HepG2 (cell line): ENCODE data around the gene EPHA4. TPM values are rescaled to one million over a fixed set of nuclear protein-coding genes. Genes with fewer than 3 reads are reported as not detected.

Experiments
- ATAC-seq: fragments of 200-7000 bp; cut with Tn5 transposase; 3 replicates; pipeline ENCODE4 v1.9.1; 2020; ENCODE audit warnings: mild to moderate bottlenecking, moderate library complexity
- BruUV-seq: library from RNA; stranded (reverse); fragments of 400-500 nt; replicated peaks from 2 replicates; lab custom pipeline; 2021; lab: Mats Ljungman, UMichigan
- CTCF ChIA-PET: fragments of 300-600 bp; formaldehyde crosslinking; extraction: SDS; loops from one replicate; lab custom pipeline; 2021; ENCODE audit warnings: low total read pairs, inconsistent platforms, low intra/inter-chr PET ratio; lab: Yijun Ruan, JAX
- POLR2A ChIA-PET: fragments of 350-600 bp; sonication (Branson Sonifier 250); formaldehyde crosslinking; loops from one replicate; lab custom pipeline; 2020; ENCODE audit warnings: antibody characterized with exemption, inconsistent platforms; lab: Yijun Ruan, JAX
- DNase-seq: peaks from one replicate; pipeline ENCODE4 v3.0.0-alpha.2; 2015; ENCODE audit warnings: low spot score
- FAIRE-seq: peaks from 3 replicates; lab custom pipeline; 2011; peaks lifted over from hg19 to GRCh38; lab: Jason Lieb, UNC
- H2AFZ ChIP-seq: one replicate; pipeline ENCODE4 v1.6.1; 2011; ENCODE audit warnings: low read length, inconsistent platforms
- H3K27ac ChIP-seq: fragments of 300-600 bp; 3 replicates; pipeline ENCODE4 v1.8.0; 2011; ENCODE audit warnings: mixed run types, mild to moderate bottlenecking, mixed read lengths, low read length, inconsistent platforms; ENCODE audit not compliant: insufficient read depth; ENCODE audit errors: extremely low read length
- H3K27me3 ChIP-seq, 2 experiments: fragments of 200-600 bp in 1 of 2; 2 replicates in 1 of 2; 3 replicates in 1 of 2; pipeline versions ENCODE4 v1.6.0 to v1.8.0; 2011; ENCODE audit warnings: low read length in 2 of 2, mild to moderate bottlenecking in 2 of 2, moderate library complexity in 2 of 2, inconsistent platforms in 1 of 2; ENCODE audit not compliant: insufficient read depth in 2 of 2, control insufficient read depth in 1 of 2
- H3K36me3 ChIP-seq, 2 experiments: fragments of 200-600 bp in 1 of 2; replicated peaks in 1 of 2; 2 replicates in 1 of 2; 3 replicates in 1 of 2; pipeline versions ENCODE4 v1.5.1 to v1.8.0; 2011; ENCODE audit warnings: low read length in 2 of 2, inconsistent platforms in 1 of 2; ENCODE audit not compliant: insufficient read depth in 2 of 2, control insufficient read depth in 1 of 2
- H3K4me1 ChIP-seq: 2 replicates; pipeline ENCODE4 v1.5.1; 2012; ENCODE audit warnings: low read length, inconsistent platforms; ENCODE audit not compliant: insufficient read depth
- H3K4me2 ChIP-seq: 2 replicates; pipeline ENCODE4 v1.6.0; 2011; ENCODE audit warnings: low read depth, low read length, inconsistent platforms
- H3K4me3 ChIP-seq, 3 experiments: fragments of 200-600 bp in 1 of 3; sonication (generic), shearing (Covaris generic) in 1 of 3; replicated peaks in 1 of 3; 2 replicates each; pipeline ENCODE4 v1.5.1; 2011 to 2016; ENCODE audit warnings: low read length in 3 of 3, inconsistent platforms in 2 of 3, low read depth in 2 of 3, mild to moderate bottlenecking in 2 of 3, control low read depth in 1 of 3, mixed read lengths in 1 of 3; ENCODE audit not compliant: insufficient read depth in 1 of 3
- H3K79me2 ChIP-seq: one replicate; pipeline ENCODE4 v1.6.1; 2011; ENCODE audit warnings: low read length, inconsistent platforms; ENCODE audit not compliant: insufficient read depth
- H3K9ac ChIP-seq: 2 replicates; pipeline ENCODE4 v1.6.0; 2011; ENCODE audit warnings: mild to moderate bottlenecking, low read depth, low read length, inconsistent platforms; ENCODE audit not compliant: insufficient read depth
- H3K9me3 ChIP-seq: 2 replicates; pipeline ENCODE4 v1.5.1; 2012; ENCODE audit warnings: mild to moderate bottlenecking, low read length
- H4K20me1 ChIP-seq: 2 replicates; pipeline ENCODE4 v1.6.0; 2011; ENCODE audit warnings: inconsistent platforms, mild to moderate bottlenecking, low read length, moderate library complexity; ENCODE audit not compliant: insufficient read depth
- DMAP1 ChIP-seq: IDR thresholded peaks from 2 replicates; pipeline ENCODE4 v1.6.1; 2016
- EZH2 ChIP-seq: conservative IDR thresholded peaks from 2 replicates; pipeline ENCODE4 v1.6.1; 2012; ENCODE audit warnings: mild to moderate bottlenecking, low read depth, low read length, moderate library complexity
- IKZF4 ChIP-seq: sonication (generic); formaldehyde crosslinking; IDR thresholded peaks from 2 replicates; pipeline ENCODE4 v1.5.1; 2020; ENCODE audit warnings: borderline replicate concordance, mild to moderate bottlenecking, low read depth, missing genetic modification reagents; ENCODE audit errors: not compliant biosample characterization
- KLF15 ChIP-seq: sonication (generic); formaldehyde crosslinking; IDR thresholded peaks from 2 replicates; pipeline ENCODE4 v1.8.1; 2023; ENCODE audit warnings: borderline replicate concordance, mild to moderate bottlenecking, inconsistent platforms, missing genetic modification reagents, mixed read lengths
- NR2F1 ChIP-seq, 2 experiments: fragments of 450-650 bp in 1 of 2; formaldehyde crosslinking in 1 of 2; IDR thresholded peaks; 2 replicates each; pipeline versions ENCODE4 v1.5.0 to v1.6.1; 2016 to 2020; ENCODE audit warnings: mild to moderate bottlenecking in 1 of 2, missing compliant biosample characterization in 1 of 2, missing genetic modification reagents in 1 of 2, moderate library complexity in 1 of 2
- PRDM15 ChIP-seq: sonication (generic); formaldehyde crosslinking; IDR thresholded peaks from 2 replicates; pipeline ENCODE4 v1.4.0; 2020; ENCODE audit warnings: missing genetic modification reagents
- ZNF883 ChIP-seq: sonication (generic); formaldehyde crosslinking; IDR thresholded peaks from 2 replicates; pipeline ENCODE4 v1.5.1; 2020; ENCODE audit warnings: mild to moderate bottlenecking, missing genetic modification reagents; ENCODE audit errors: not compliant biosample characterization
- WGBS: methylation state at CpG from one replicate; pipeline ENCODE4 v1.1.6; 2017; ENCODE audit warnings: low lambda C conversion rate; 5-methylcytosine and 5-hydroxymethylcytosine counted together
- in situ Hi-C: cut with HindIII; loops from 2 replicates; pipeline ENCODE4 v1.10.0; 2017; ENCODE audit warnings: low pct_unique_long_range_greater_than_20kb; ENCODE audit not compliant: extremely low pct_ligation_motif_present
- intact Hi-C: fragments of 100-400 bp; cut with micrococcal nuclease; formaldehyde crosslinking; loops from one replicate; pipeline ENCODE4 v1.10.0; 2022; ENCODE audit not compliant: unreplicated experiment
- polyA plus RNA-seq, 8 experiments: library from polyadenylated mRNA; depleted of rRNA in 3 of 8; stranded (reverse) in 7 of 8; unstranded in 1 of 8; fragments of >200 nt; fragmentation: Illumina TruSeq in 4 of 8; extraction: Trizol in 4 of 8; gene quantifications; 2 replicates each; pipeline versions ENCODE4 v1.2.1 to v1.2.3, GENCODE V29; 2011 to 2016; ENCODE audit warnings: low read depth in 4 of 8, missing spikeins in 1 of 8, mixed read lengths in 1 of 8; ENCODE audit not compliant: insufficient read depth in 1 of 8
- total RNA-seq, 5 experiments: library from RNA; depleted of rRNA; stranded (reverse); fragments of >200 nt; fragmentation: Illumina TruSeq; extraction: Trizol; gene quantifications; 2 replicates each; pipeline ENCODE4 v1.2.3, GENCODE V29; 2016; ENCODE audit warnings: low read depth in 1 of 5
- TF ChIP-seq, protein P1 (sequence below): sonication (generic); formaldehyde crosslinking; IDR thresholded peaks from 2 replicates; pipeline ENCODE4 v1.9.0; 2022; ENCODE audit warnings: missing genetic modification reagents, mild to moderate bottlenecking, borderline replicate concordance
- TF ChIP-seq, protein P2 (sequence below): sonication (generic); formaldehyde crosslinking; conservative IDR thresholded peaks from 2 replicates; pipeline ENCODE4 v1.8.0; 2022; ENCODE audit warnings: mild to moderate bottlenecking, moderate library complexity, missing genetic modification reagents

EPHA4 gene
- total and polyA plus RNA-seq, 2 of the 13 experiments (the other 11 are each of a cell fraction or from before 2014, with no cell fraction given), result not detected

DNA sequence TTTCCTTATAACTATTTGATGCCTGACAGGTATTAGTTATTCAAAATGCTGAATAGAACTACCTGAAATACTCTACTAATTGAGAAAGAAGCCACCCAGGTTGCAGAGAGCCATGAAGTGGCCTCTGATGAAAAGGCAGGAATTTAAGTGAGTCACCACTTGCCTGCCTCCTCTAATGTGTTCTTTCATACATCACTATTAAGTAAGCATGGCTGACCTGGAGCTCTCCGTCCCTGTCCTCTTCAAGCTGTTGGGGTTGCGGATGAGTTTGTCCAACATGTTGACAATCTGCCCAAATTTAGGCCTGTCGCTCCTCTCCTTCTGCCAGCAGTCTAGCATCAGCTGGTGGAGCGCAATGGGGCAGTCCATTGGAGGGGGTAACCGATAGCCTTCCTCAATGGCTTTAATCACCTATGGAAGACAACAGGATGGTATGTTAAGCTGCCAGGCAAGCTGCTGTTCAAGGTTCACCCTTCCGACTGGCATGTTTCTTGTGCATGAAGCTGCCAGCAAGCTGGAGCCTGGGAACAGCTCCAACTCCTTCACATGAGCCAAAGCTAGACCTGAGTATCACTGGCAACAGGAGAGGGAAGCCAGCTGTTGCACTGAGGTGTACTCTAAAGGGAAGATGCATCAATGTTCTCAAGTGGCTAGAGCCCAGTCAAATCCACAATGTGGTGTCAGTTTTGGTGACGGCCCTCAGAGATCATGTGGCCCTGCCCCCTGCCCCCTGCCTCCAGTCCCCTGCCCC is 142.2 kb downstream of the EPHA4 start:
- Histone ChIP-seq H3K4me1 (no peaks in the 10 kb centered on the region), H3K9me3 (no peaks in the 10 kb centered on the region), H3K36me3 (no peaks in the 10 kb centered on the region), H3K27ac (no peak overlapping the region), H3K4me2 (no peak overlapping the region), H4K20me1 (no peaks in the 10 kb centered on the region), H3K27me3 (peaks cover 0 to 7% of the 10 kb centered on the region in 2 experiments; a peak in 1 of 5 replicates), H2AFZ (no peak overlapping the region), H3K4me3 (no peak overlapping the region)
- POLR2A ChIA-PET, result no interaction called here
- ATAC-seq (no peak), DNase-seq (no peak)
- CTCF ChIA-PET, result no interaction called here
- BruUV-seq, result no TSS peak
- in situ Hi-C loops, result no loop called here
- WGBS, result 39% methylated on average over 6 of the region's 7 CpGs
- intact Hi-C loops, result no loop called here
- no peak for TF ChIP-seq NR2F1 (CRISPR knock-in tag; IDR thresholded peaks at IDR 0.05)
- TF ChIP-seq EZH2, result no peak
- TF ChIP-seq ZNF883 (CRISPR knock-in tag), result no peak
- TF ChIP-seq, all 625 proteins: peak for 0
- H3K79me2 ChIP-seq, result no peaks in the 10 kb centered on the region
- FAIRE-seq, result no peak
- H3K9ac ChIP-seq, result no peak overlapping the region

GRCh38 chr2:221428896-221429295 is 143.2 kb downstream of the EPHA4 start:
- in situ Hi-C loops, result no loop called here
- TF ChIP-seq, protein P1, sequence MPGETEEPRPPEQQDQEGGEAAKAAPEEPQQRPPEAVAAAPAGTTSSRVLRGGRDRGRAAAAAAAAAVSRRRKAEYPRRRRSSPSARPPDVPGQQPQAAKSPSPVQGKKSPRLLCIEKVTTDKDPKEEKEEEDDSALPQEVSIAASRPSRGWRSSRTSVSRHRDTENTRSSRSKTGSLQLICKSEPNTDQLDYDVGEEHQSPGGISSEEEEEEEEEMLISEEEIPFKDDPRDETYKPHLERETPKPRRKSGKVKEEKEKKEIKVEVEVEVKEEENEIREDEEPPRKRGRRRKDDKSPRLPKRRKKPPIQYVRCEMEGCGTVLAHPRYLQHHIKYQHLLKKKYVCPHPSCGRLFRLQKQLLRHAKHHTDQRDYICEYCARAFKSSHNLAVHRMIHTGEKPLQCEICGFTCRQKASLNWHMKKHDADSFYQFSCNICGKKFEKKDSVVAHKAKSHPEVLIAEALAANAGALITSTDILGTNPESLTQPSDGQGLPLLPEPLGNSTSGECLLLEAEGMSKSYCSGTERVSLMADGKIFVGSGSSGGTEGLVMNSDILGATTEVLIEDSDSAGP (CRISPR knock-in tag), result no peak
- TF ChIP-seq, protein P2, sequence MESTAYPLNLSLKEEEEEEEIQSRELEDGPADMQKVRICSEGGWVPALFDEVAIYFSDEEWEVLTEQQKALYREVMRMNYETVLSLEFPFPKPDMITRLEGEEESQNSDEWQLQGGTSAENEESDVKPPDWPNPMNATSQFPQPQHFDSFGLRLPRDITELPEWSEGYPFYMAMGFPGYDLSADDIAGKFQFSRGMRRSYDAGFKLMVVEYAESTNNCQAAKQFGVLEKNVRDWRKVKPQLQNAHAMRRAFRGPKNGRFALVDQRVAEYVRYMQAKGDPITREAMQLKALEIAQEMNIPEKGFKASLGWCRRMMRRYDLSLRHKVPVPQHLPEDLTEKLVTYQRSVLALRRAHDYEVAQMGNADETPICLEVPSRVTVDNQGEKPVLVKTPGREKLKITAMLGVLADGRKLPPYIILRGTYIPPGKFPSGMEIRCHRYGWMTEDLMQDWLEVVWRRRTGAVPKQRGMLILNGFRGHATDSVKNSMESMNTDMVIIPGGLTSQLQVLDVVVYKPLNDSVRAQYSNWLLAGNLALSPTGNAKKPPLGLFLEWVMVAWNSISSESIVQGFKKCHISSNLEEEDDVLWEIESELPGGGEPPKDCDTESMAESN (CRISPR knock-in tag), result no peak
- TF ChIP-seq PRDM15 (no peak), IKZF4 (CRISPR knock-in tag) (no peak), DMAP1 (CRISPR knock-in tag) (no peak), KLF15 (no peak)

More at GRCh38 chr2:221428896-221429295, 143.2 kb downstream of the EPHA4 start:
- WGBS, result 5% methylated on average over 2 of the region's 2 CpGs
- Histone ChIP-seq H3K79me2 (no peaks in the 10 kb centered on the region), H3K9me3 (no peaks in the 10 kb centered on the region), H4K20me1 (no peaks in the 10 kb centered on the region), H3K9ac (no peak overlapping the region), H3K27ac (no peak overlapping the region), H3K36me3 (no peaks in the 10 kb centered on the region), H2AFZ (no peak overlapping the region), H3K4me3 (no peak overlapping the region), H3K27me3 (peaks cover 0 to 7% of the 10 kb centered on the region in 2 experiments; a peak in 1 of 5 replicates), H3K4me1 (no peaks in the 10 kb centered on the region), H3K4me2 (no peak overlapping the region)
- intact Hi-C loops, result no loop called here
- DNase-seq (no peak), FAIRE-seq (no peak), ATAC-seq (no peak)
- CTCF ChIA-PET, result no interaction called here
- POLR2A ChIA-PET, result no interaction called here
- no TSS peak for BruUV-seq
